ENCODE results near the gene EDIL3. TPM values are rescaled to one million over a fixed set of nuclear protein-coding genes. Genes with fewer than 3 reads are reported as not detected.

The EDIL3 gene
- total and polyA plus RNA-seq, 7 donors: 3.5 to 57.3 (median 37.1) TPM

- TF ChIP-seq POLR2A (IDR thresholded peaks at IDR 0.05): no peak
- no peak for TF ChIP-seq POLR2AphosphoS5 (IDR thresholded peaks at IDR 0.05)
- TF ChIP-seq CTCF (IDR thresholded peaks at IDR 0.05): no peak
- TF ChIP-seq EP300 (IDR thresholded peaks at IDR 0.05): no peak
- H3K27ac ChIP-seq: no peak overlapping the region
- H3K4me1 ChIP-seq: no peaks in the 10 kb centered on the region
- intact Hi-C loops (cut with DNase I): no loop called here
- no peaks in the 10 kb centered on the region for H3K36me3 ChIP-seq
- H3K4me3 ChIP-seq: no peak overlapping the region
- WGBS, 2 donors: 95% methylated on average over 3 of the region's 3 CpGs
- H3K27me3 ChIP-seq: no peaks in the 10 kb centered on the region
- H3K9me3 ChIP-seq: no peaks in the 10 kb centered on the region
- DNase-seq: no peak
Measured at GRCh38 chr5:84215521-84215920, 169.2 kb downstream of the EDIL3 start.

GRCh38 chr5:84213861-84214260 is 170.8 kb downstream of the EDIL3 start:
- H3K27ac ChIP-seq: no peak overlapping the region
- DNase-seq: no peak
- no peaks in the 10 kb centered on the region for H3K27me3 ChIP-seq
- H3K9me3 ChIP-seq: no peaks in the 10 kb centered on the region
- 85 to 88% methylated on average over 1 of the region's 1 CpG for WGBS, 2 donors
- TF ChIP-seq CTCF (IDR thresholded peaks at IDR 0.05) (no peak), POLR2A (IDR thresholded peaks at IDR 0.05) (no peak), POLR2AphosphoS5 (IDR thresholded peaks at IDR 0.05) (no peak), EP300 (IDR thresholded peaks at IDR 0.05) (no peak)
- intact Hi-C loops (cut with DNase I): no loop called here
- H3K4me1 ChIP-seq: no peaks in the 10 kb centered on the region
- no peaks in the 10 kb centered on the region for H3K36me3 ChIP-seq
- H3K4me3 ChIP-seq: no peak overlapping the region

- H3K4me1 ChIP-seq: no peaks in the 10 kb centered on the region
- no peaks in the 10 kb centered on the region for H3K36me3 ChIP-seq
- H3K27ac ChIP-seq: no peak overlapping the region
- intact Hi-C loops (cut with DNase I): no loop called here
- no peak overlapping the region for H3K4me3 ChIP-seq
- 80 to 86% methylated on average over 1 of the region's 1 CpG for WGBS, 2 donors
- H3K27me3 ChIP-seq: no peaks in the 10 kb centered on the region
- no peaks in the 10 kb centered on the region for H3K9me3 ChIP-seq
- TF ChIP-seq EP300 (IDR thresholded peaks at IDR 0.05) (no peak), CTCF (IDR thresholded peaks at IDR 0.05) (no peak), POLR2AphosphoS5 (IDR thresholded peaks at IDR 0.05) (no peak), POLR2A (IDR thresholded peaks at IDR 0.05) (no peak)
- no peak for DNase-seq
Measured at GRCh38 chr5:84213212-84213611, 171.5 kb downstream of the EDIL3 start.

GRCh38 chr5:84204772-84205171 is 179.9 kb downstream of the EDIL3 start:
- H3K4me3 ChIP-seq: no peak overlapping the region
- no peaks in the 10 kb centered on the region for H3K36me3 ChIP-seq
- TF ChIP-seq POLR2AphosphoS5 (IDR thresholded peaks at IDR 0.05): no peak
- no peak for TF ChIP-seq EP300 (IDR thresholded peaks at IDR 0.05)
- H3K27me3 ChIP-seq: no peaks in the 10 kb centered on the region
- intact Hi-C loops (cut with DNase I): no loop called here
- H3K9me3 ChIP-seq: no peaks in the 10 kb centered on the region
- DNase-seq: no peak
- no peaks in the 10 kb centered on the region for H3K4me1 ChIP-seq
- WGBS, 2 donors: 60 to 77% methylated on average over 6 of the region's 6 CpGs
- no peak overlapping the region for H3K27ac ChIP-seq

GRCh38 chr5:84202136-84202535 is 182.5 kb downstream of the EDIL3 start:
- no peak for DNase-seq
- no peaks in the 10 kb centered on the region for H3K36me3 ChIP-seq
- WGBS, 2 donors: 82 to 87% methylated on average over 1 of the region's 1 CpG
- no peak overlapping the region for H3K27ac ChIP-seq
- H3K4me1 ChIP-seq: no peaks in the 10 kb centered on the region
- no peaks in the 10 kb centered on the region for H3K27me3 ChIP-seq
- no peaks in the 10 kb centered on the region for H3K9me3 ChIP-seq
- H3K4me3 ChIP-seq: no peak overlapping the region
- intact Hi-C loops (cut with DNase I): no loop called here
- TF ChIP-seq EP300 (IDR thresholded peaks at IDR 0.05) (no peak), POLR2A (IDR thresholded peaks at IDR 0.05) (no peak)

GRCh38 chr5:84197538-84197937 is 187.1 kb downstream of the EDIL3 start:
- Histone ChIP-seq H3K27ac (no peak overlapping the region), H3K36me3 (no peaks in the 10 kb centered on the region), H3K4me1 (no peaks in the 10 kb centered on the region), H3K9me3 (no peaks in the 10 kb centered on the region), H3K27me3 (no peaks in the 10 kb centered on the region), H3K4me3 (no peak overlapping the region)
- intact Hi-C loops (cut with DNase I): no loop called here
- TF ChIP-seq CTCF (IDR thresholded peaks at IDR 0.05) (no peak), POLR2A (IDR thresholded peaks at IDR 0.05) (no peak), POLR2AphosphoS5 (IDR thresholded peaks at IDR 0.05) (no peak), EP300 (IDR thresholded peaks at IDR 0.05) (no peak)
- WGBS, 2 donors: 88 to 93% methylated on average over 2 of the region's 2 CpGs
- DNase-seq: no peak

Measured in sigmoid colon (tissue), 7 donors.